ENCODE measurements around the gene SLC16A4.
"Not testable (repeated sequence)": the region's sequence is repeated elsewhere in the genome, so short reads cannot be mapped to it uniquely, and the experiment has no call there.

SLC16A4 gene

DNA sequence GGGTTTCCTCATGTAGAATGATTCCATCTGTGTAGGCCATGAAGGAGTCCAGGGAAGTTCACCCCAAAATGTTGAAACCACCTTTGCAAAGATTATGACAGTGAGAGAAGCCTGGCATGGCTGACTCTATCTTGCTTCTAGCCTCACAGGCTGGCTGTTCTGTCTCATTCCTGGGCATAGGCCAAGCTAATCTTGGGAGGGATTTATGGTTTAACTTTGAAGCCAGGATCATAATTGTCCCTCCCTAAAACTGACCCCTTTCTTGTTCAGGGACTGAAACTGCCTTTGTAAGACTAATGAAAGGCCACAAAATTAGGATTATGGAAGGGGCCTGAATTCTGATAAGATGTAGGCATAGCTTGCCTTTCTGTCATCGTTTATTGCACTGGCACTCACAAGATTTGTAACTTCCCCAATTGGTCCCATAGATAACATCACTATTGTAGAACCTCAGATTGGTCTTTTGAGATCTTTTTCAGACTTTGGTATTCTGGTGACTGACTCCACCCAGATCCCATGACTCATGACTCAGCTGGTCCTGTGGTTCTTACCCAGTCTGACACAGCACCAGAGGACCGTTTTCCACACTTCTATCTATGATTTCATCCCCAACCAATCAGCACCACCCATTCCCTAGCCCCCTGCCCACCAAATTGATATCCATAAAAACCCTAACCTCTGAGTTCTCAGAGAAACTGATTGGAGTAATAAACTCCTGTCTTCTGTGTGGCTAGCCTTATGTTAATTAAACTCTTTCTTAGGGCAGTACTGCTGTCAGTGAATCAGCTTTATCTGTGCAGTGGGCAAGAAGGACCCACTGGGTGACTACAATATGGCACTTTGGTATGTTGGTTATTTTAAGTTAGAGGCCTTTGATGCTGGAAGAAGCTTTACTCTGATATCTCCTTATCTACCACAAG, 30.3 kb upstream of the SLC16A4 start:
- peak; percentile 9 for DNase-seq (ENCODE audit: low read depth)
- TF ChIP-seq, protein P1, sequence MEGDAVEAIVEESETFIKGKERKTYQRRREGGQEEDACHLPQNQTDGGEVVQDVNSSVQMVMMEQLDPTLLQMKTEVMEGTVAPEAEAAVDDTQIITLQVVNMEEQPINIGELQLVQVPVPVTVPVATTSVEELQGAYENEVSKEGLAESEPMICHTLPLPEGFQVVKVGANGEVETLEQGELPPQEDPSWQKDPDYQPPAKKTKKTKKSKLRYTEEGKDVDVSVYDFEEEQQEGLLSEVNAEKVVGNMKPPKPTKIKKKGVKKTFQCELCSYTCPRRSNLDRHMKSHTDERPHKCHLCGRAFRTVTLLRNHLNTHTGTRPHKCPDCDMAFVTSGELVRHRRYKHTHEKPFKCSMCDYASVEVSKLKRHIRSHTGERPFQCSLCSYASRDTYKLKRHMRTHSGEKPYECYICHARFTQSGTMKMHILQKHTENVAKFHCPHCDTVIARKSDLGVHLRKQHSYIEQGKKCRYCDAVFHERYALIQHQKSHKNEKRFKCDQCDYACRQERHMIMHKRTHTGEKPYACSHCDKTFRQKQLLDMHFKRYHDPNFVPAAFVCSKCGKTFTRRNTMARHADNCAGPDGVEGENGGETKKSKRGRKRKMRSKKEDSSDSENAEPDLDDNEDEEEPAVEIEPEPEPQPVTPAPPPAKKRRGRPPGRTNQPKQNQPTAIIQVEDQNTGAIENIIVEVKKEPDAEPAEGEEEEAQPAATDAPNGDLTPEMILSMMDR (conservative IDR thresholded peaks at IDR 0.05; ENCODE audit: low read depth, low read length), result no peak
- no peak overlapping the region for H3K4me3 ChIP-seq (ENCODE audit: low read length)

DNA sequence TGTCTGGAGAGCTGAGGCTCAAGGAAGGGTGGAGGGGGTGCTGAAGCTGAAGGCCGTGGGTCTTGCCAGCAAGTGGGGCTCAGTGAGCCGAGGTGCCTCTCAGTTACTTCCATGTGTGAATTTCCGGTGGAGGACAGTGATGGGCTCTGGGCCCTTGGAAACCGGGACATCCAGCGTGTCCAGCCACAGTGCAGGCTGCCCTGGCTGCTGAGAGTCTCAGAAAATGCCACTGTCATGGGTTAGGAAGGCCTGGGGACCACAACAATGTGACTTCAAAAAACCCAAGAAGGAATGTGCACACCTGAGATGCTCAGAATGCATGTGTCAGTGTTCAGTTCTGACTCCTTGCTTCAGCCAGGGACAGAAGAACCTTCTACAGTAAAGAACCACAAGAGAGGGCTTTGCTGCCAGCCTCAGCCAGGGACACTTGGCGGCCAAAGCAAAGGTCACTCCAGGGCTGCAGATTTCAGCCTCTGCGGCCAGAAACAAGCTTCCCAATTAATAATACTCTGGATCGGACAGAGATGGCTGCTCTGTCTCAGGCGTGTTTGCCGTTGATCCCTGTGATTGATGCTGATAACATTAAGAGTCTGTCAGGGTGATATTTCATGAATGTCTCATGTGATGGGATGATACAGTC, 29.3 kb upstream of the SLC16A4 start:
- DNase-seq (ENCODE audit: low read depth), result no peak
- TF ChIP-seq, protein P1 (conservative IDR thresholded peaks at IDR 0.05; ENCODE audit: low read depth, low read length), result no peak
- H3K4me3 ChIP-seq (ENCODE audit: low read length), result no peak overlapping the region

DNA sequence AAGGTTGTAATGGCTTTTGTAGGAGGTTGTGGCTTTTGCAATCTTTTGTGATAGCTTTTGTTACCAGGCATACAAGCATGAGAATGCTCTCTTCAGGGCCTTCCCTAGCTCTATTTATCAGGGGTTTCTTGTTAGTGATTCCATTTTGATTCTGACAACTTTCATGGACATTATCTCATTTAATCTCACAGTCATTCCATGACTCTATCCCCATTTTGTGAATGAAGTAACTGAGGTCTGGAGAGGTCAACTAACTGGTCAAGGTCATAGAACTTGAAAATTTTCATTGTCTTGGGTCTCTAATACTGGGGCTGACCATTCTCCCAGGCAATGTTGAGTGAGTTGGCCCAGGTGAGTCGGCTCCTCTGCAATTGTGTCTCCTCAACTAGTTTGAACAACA, 27.9 kb upstream of the SLC16A4 start:
- TF ChIP-seq, protein P1 (conservative IDR thresholded peaks at IDR 0.05; ENCODE audit: low read depth, low read length), result no peak
- no peak for DNase-seq (ENCODE audit: low read depth)

DNA sequence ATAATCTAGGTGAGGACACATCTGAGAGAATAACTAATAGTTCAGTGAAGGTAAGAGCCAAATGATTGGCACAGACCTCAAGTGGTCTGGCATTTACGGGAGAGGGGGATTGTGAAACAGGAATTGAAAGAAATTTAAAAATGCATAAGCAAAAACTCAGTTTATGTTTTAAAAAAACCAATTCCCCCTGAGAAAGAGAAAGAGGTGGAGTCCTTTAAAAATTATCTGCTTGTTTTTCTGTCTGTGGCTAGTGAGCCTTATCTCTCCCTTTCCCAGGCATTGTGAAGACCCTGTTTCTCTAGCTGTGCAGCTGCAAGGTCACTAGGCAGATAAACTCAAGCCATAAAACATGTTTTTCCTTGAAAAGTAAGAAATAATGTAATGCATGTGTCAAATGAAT, 22.2 kb upstream of the SLC16A4 start:
- H3K4me3 ChIP-seq (ENCODE audit: low read length); DNase-seq (ENCODE audit: low read depth): not testable (repeated sequence)

More for the DNA sequence above, 27.9 kb upstream of the SLC16A4 start:
- no peak overlapping the region for H3K4me3 ChIP-seq (ENCODE audit: low read length)

DNA sequence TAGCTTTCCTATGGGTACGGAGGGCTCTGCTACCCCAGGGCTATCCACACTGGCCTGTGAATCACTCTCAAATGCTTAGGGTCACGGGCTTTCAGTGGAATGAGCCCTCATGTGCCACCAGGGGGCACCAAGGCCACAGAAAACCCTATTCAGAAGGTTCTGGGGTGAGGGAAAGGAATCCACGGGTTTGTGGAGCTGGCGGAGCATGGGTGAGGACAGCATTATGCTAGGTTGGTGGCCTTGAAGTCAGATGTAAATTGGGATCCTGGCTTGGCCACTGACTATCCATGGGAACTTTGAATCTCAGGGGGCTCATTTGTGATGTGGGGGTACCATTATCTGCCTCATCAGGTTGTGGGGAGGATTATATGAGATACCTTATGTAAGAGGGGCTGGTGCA, 21.8 kb upstream of the SLC16A4 start:
- H3K4me3 ChIP-seq (ENCODE audit: low read length), result no peak overlapping the region
- DNase-seq (ENCODE audit: low read depth), result no peak
- TF ChIP-seq, protein P1 (conservative IDR thresholded peaks at IDR 0.05; ENCODE audit: low read depth, low read length), result peak; percentile 91

DNA sequence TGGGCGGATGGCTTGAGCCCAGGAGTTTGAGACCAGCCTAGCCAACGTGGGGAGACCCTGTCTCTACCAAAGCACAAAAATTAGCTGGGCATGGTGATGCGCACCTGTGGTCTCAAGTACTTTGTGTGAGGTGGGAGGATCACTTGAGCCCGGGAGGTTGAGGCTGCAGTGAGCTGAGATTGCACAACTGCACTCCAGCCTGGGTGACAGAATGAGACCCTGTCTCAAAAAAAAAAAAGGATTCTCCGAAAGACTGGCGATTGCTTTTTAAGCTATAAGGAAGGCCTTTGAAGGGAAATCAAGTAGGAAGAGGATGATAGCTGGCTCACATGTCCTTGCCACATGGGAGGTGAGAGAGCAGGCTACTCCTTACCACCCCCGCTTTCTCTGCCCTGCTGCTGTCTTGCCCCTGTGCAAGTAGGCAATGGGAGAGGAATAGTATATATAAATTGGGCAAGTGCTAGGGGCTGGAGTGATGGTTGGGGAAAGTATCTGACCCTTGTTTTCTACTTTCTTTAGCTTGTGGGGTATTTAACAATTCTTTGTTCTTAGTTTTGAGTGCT, 20.4 kb upstream of the SLC16A4 start:
- TF ChIP-seq, protein P1 (conservative IDR thresholded peaks at IDR 0.05; ENCODE audit: low read depth, low read length), result no peak
- no peak for DNase-seq (ENCODE audit: low read depth)
- no peak overlapping the region for H3K4me3 ChIP-seq (ENCODE audit: low read length)

DNA sequence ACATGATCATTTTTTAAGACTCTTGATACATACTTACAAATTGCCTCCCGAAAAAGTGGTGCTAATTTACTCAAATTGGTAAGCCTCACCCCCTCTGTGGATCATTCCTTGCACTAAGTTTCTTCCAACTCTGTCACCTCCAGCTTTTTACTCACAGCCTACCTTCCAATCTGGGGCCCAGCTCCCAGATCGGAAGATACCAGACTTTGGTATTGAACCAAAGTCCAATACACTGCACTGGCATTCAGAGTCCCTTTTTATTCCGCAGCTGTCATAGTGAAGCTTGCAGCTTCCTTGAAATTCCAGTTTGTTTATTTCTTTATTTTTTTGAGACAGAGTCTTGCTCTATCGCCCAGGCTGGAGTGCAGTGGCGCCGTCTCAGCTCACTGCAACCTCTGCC, 18.5 kb upstream of the SLC16A4 start:
- DNase-seq (ENCODE audit: low read depth), result no peak
- H3K4me3 ChIP-seq (ENCODE audit: low read length), result no peak overlapping the region
- TF ChIP-seq, protein P1 (conservative IDR thresholded peaks at IDR 0.05; ENCODE audit: low read depth, low read length), result no peak
